ENCODE data around the gene SLC2A1. TPM values are rescaled to one million over a fixed set of nuclear protein-coding genes. Genes with fewer than 3 reads are reported as not detected.

SLC2A1 gene
- total and polyA plus RNA-seq, 7 donors: 1.1 to 3.8 (median 2.1) TPM

DNA sequence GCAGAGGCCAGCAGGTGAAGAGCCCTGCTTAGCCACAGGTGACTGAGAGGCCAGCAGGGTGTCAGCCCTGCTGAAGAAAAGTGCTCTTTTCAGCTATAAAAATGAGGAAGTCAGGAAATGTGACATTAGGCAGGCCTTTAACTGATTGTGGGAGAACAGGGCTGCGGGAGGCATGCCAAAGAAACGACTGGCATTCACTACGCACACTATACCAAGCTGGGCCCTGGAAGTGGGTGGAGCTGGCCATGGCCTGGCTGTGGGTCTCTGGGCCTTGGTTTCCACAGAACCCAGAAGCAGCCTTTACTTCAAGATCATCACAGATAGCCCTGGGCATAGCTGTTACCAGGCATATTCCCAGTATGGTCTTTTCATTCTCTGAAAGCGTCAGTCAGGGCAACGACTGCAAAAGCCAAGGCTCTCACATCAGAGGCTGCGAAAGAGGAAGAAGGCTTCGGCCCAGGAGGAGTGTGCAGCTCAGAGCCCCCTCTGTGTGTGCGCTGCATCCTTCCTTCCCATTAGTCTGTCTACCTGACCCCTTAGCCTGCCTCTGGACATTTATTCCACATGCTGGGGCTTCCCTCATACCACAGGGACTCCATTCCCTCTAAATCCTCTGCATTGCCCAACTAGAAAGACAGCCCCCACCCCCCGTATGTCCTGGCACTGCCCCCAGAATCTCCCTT, 14.3 kb downstream of the SLC2A1 start:
- Histone ChIP-seq H3K4me3 (no peak overlapping the region), H3K36me3 (ENCODE audit: insufficient read depth in 1 of 2, low read depth in 1 of 2) (no peaks in the 10 kb centered on the region), H3K4me1 (peaks cover 22% of the 10 kb centered on the region), H3K27ac (no peak overlapping the region), H3K9me3 (no peaks in the 10 kb centered on the region), H3K27me3 (ENCODE audit: insufficient read depth in 3 of 3, low read length in 2 of 3) (no peaks in the 10 kb centered on the region)
- TF ChIP-seq, protein P1, sequence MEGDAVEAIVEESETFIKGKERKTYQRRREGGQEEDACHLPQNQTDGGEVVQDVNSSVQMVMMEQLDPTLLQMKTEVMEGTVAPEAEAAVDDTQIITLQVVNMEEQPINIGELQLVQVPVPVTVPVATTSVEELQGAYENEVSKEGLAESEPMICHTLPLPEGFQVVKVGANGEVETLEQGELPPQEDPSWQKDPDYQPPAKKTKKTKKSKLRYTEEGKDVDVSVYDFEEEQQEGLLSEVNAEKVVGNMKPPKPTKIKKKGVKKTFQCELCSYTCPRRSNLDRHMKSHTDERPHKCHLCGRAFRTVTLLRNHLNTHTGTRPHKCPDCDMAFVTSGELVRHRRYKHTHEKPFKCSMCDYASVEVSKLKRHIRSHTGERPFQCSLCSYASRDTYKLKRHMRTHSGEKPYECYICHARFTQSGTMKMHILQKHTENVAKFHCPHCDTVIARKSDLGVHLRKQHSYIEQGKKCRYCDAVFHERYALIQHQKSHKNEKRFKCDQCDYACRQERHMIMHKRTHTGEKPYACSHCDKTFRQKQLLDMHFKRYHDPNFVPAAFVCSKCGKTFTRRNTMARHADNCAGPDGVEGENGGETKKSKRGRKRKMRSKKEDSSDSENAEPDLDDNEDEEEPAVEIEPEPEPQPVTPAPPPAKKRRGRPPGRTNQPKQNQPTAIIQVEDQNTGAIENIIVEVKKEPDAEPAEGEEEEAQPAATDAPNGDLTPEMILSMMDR (IDR thresholded peaks at IDR 0.05): no peak
- ATAC-seq (no peak), DNase-seq (no peak)
- intact Hi-C loops (cut with DNase I): no loop called here
- WGBS, 3 donors: 79 to 87% (median 85%) methylated on average over 9 of the region's 9 CpGs

DNA sequence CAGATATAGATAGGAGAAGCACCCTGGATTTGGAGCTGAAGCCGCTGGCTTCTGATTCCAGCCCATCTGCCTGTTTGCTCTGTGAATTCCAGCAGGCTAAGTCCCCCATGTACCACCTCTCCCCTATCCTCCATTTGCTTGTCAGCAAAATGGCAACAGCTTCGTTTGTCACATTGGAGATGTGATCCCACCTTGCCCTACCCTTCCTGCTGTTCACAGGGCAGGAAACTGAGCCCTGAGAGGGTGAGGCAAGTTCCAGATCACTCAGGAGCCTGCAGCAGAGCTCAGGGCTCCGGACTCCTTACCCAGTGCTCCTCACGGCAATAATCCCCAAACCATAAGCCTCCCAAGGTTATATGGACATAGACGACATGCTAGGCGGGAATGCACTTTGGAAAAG, 14.9 kb downstream of the SLC2A1 start:
- ATAC-seq (no peak), DNase-seq (no peak)
- Histone ChIP-seq H3K36me3 (ENCODE audit: insufficient read depth in 1 of 2, low read depth in 1 of 2) (no peaks in the 10 kb centered on the region), H3K27me3 (ENCODE audit: insufficient read depth in 3 of 3, low read length in 2 of 3) (no peaks in the 10 kb centered on the region), H3K4me1 (peaks cover 22% of the 10 kb centered on the region), H3K27ac (no peak overlapping the region), H3K9me3 (no peaks in the 10 kb centered on the region), H3K4me3 (no peak overlapping the region)
- intact Hi-C loops (cut with DNase I): no loop called here
- TF ChIP-seq, protein P1 (IDR thresholded peaks at IDR 0.05): no peak
- 90 to 94% (median 93%) methylated on average over 6 of the region's 6 CpGs for WGBS, 3 donors

DNA sequence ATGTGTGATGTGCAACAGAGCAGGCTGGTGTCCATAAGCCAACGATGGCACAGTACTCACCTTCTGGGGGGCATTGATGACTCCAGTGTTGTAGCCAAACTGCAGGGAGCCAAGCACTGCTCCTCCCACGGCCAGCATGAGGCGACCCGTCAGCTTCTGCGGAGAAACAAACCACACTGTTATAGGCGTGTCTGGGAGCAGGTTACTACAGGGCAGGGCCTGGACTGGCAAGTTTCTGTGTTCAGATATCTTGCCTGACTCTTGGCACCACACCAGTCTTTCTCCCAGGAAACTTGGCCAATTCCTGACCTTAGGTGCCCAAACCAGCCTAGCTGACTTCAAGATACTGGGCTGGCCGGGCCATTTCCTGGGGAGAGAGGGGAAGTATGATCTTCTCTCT, 15.5 kb downstream of the SLC2A1 start:
- TF ChIP-seq, protein P1 (IDR thresholded peaks at IDR 0.05): no peak
- 63 to 81% (median 75%) methylated on average over 7 of the region's 7 CpGs for WGBS, 3 donors
- no peaks in the 10 kb centered on the region for H3K36me3 ChIP-seq (ENCODE audit: insufficient read depth in 1 of 2, low read depth in 1 of 2)
- ATAC-seq: peak in 3 of 4 donors; percentile 37 to 74 (median 73)
- peak overlapping the region; percentile 9 for H3K27ac ChIP-seq
- no peak overlapping the region for H3K4me3 ChIP-seq
- intact Hi-C loops (cut with DNase I): no loop called here
- no peak for DNase-seq
- H3K9me3 ChIP-seq: no peaks in the 10 kb centered on the region
- no peaks in the 10 kb centered on the region for H3K27me3 ChIP-seq (ENCODE audit: insufficient read depth in 3 of 3, low read length in 2 of 3)
- peaks cover 22% of the 10 kb centered on the region for H3K4me1 ChIP-seq

DNA sequence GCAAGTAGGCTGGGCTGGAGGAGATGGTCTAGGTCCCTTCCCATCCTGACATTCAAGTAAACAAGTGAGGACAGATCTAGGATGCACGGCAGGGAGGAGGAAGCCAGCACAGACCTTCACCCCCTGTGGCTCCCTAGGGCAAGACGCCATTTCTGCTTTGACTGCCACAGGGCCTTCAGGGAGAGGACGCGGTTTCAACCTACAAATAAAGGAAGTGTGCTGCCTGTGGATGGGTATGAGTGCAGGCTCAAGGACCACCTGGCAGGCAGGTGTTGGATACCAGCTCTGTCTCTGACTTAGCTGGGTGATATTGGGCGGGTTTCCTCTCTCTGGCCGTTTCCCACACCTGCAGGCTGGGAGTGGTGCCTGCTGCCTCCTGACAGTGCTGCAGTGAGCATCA, 16.2 kb downstream of the SLC2A1 start:
- TF ChIP-seq, protein P1 (IDR thresholded peaks at IDR 0.05): no peak
- Histone ChIP-seq H3K4me3 (no peak overlapping the region), H3K27me3 (ENCODE audit: insufficient read depth in 3 of 3, low read length in 2 of 3) (no peaks in the 10 kb centered on the region), H3K4me1 (peaks cover 26% of the 10 kb centered on the region), H3K9me3 (no peaks in the 10 kb centered on the region), H3K36me3 (ENCODE audit: insufficient read depth in 1 of 2, low read depth in 1 of 2) (no peaks in the 10 kb centered on the region), H3K27ac (peak overlapping the region; percentile 9)
- ATAC-seq (no peak), DNase-seq (peak in 1 of 2 donors; percentile 30)
- 83 to 92% (median 85%) methylated on average over 6 of the region's 6 CpGs for WGBS, 3 donors
- intact Hi-C loops (cut with DNase I): no loop called here
